ENCODE data around the gene ARHGAP45. TPM values are rescaled to one million over a fixed set of nuclear protein-coding genes. Genes with fewer than 3 reads are reported as not detected.

The ARHGAP45 gene
- total RNA-seq, 1 donor from 2014 or later: 6.0 TPM

- DNase-seq (no peak), ATAC-seq (no peak)
- intact Hi-C loops (cut with micrococcal nuclease): no loop called here
Observed at GRCh38 chr19:1097810-1098176, 30.8 kb downstream of the ARHGAP45 start.

DNA sequence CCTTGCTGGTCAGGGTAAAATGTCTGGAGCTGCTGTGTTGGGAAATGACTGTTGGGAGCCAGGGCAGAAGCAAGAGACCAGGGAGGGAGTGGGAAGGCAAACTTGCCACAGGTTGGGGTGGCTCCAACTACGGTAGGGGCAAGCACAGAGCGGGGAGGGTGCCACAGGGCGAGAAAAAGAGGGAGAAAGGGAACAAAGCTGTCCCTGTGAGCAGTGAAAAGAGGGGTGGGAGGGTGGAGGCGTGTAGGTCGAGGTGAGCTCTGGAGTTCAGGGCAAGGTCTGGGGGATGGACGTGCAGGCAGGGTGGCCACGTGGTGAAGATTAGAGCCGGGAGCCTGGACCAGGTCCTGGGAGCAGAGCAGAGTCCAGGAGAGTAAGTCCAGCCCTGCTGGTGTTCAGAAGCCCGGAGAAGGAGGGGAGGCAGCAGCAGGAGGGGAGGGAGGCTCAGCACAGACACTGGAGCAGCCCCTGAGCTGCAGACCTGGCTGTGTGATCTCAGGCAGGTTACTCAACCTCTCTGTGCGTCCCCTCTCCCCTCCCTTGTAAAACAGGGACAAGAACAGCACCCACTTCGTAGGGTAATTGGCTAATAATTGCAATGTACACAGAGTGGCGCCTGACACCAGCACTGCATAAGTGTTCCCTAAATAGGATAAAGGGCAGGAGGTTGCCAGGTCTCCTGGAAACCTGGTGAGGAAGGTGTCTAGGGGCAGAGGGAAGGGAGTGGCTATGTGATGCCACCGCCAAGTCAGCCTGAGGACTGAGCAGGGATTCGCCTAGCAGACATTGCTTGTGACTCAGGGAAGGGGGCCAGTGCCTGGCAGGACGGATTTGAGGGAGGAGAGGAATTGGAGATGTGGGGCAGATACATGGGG, 31.4 kb downstream of the ARHGAP45 start:
- peak; percentile 33 for DNase-seq
- intact Hi-C loops (cut with micrococcal nuclease): no loop called here
- ATAC-seq: no peak

DNA sequence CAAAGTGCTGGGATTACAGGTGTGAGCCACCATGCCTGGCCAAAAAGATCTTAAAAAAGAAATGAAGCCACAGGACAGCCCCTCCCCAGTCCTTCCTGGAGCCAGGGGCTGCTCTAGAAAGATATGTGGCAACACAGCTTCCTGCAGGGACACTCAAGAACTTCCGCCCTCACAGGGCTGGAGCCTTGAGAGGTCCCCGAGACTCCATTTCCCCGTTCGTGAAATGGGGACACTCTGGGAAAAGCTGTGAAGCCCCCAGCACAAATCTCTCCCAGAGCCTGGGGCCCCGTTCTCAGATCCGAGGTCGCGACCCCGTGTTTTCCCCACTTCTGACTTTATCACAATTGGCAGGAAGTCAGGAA, 34.4 kb downstream of the ARHGAP45 start:
- peak; percentile 19 for ATAC-seq
- intact Hi-C loops (cut with micrococcal nuclease): no loop called here
- peak; percentile 61 for DNase-seq

DNA sequence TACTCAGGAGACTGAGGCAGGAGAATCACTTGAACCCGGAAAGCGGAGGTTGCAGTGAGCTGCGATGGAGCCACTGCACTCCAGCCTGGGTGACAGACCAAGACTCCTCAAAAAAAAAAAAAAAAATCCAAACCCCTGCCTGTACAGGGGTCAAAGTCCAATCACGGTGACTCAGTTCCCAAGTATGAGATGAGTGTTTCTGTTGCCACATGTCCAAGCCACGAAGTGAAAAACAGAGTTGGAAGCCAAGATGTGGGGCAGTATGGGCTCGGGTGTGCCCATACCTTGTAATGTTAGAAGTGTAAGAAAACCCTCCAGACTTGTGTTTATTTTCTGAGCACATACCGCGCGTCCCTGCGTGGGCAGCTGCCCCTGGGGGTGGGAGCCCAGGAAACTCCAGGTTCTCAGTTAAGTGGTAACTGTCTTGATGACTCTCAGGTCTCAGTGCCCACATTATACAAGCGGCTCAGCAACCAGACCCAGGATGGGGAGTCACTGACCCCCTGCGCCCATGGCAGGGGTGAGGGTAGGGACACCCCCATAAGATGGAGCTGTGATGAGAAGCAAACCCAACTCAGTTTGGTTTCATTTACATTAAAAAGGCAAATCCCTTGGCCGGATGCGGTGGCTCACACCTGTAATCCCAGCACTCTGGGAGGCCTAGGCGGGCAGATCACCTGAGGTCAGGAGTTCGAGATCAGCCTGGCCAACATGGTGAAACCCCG, 35.6 kb downstream of the ARHGAP45 start:
- no peak for DNase-seq
- peak; percentile 1 for ATAC-seq
- intact Hi-C loops (cut with micrococcal nuclease): no loop called here

DNA sequence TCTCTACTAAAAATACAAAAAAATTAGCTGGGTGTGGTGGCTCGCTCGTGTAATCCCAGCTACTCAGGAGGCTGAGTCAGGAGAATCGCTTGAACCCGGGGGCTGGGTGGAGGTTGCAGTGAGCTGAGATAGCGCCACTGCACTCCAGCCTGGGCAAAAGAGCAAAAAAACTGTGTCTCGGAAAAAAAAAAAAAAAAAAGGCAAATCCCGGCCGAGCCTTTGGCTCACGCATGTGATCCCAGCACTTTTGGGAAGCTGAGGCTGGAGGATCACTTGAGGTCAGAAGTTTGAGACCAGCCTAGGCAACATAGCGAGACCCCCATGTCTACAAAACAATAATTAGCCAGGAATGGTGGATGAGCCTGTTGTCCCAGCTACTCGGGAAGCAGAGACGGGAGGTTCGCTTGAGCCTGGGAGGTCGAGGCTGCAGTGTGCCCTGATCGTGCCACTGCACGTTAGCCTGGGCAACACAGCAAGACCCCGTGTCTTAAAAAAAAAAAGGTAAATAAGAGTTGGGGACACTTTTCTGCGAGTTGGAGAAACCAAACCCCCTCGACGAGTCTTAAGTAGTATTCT, 36.3 kb downstream of the ARHGAP45 start:
- DNase-seq: no peak
- no peak for ATAC-seq
- intact Hi-C loops (cut with micrococcal nuclease): no loop called here

DNA sequence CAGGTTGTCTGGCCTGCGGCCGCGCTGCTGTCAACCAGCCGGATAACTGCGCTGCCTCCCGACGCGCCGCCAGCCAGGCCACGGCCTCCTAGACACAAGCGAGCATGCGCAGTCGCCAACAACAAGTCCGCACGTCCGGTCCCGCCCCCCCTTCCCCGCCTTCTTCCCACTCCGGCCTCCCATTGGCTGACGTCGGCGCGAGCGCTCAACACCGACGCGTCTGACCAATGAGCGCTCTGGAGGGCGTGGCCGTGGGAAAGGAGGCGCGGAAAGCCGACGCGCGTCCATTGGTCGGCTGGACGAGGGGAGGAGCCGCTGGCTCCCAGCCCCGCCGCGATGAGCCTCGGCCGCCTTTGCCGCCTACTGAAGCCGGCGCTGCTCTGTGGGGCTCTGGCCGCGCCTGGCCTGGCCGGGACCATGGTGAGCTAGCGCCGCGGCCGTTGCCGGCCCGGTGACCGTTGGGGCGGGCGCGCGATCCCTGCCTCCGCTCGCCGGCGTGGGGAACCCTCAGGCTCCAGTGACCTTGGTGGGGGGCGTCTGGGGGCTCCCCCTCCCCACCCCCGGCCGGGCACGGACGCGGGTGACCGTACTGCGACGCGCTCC, 36.8 kb downstream of the ARHGAP45 start, which contains the start of gene GPX4:
Gene GPX4, plus strand, starts transcription at position 287 of the 603 bp plus-strand sequence. Its CDS starts 50 bp downstream, at position 337.
- intact Hi-C loops (cut with micrococcal nuclease): no loop called here
- ATAC-seq: peak; percentile 87
- DNase-seq: peak; percentile 100

- DNase-seq (peak; percentile 87), ATAC-seq (peak; percentile 52)
- intact Hi-C loops (cut with micrococcal nuclease): no loop called here
Observed at GRCh38 chr19:1104311-1105007, 37.5 kb downstream of the ARHGAP45 start.

DNA sequence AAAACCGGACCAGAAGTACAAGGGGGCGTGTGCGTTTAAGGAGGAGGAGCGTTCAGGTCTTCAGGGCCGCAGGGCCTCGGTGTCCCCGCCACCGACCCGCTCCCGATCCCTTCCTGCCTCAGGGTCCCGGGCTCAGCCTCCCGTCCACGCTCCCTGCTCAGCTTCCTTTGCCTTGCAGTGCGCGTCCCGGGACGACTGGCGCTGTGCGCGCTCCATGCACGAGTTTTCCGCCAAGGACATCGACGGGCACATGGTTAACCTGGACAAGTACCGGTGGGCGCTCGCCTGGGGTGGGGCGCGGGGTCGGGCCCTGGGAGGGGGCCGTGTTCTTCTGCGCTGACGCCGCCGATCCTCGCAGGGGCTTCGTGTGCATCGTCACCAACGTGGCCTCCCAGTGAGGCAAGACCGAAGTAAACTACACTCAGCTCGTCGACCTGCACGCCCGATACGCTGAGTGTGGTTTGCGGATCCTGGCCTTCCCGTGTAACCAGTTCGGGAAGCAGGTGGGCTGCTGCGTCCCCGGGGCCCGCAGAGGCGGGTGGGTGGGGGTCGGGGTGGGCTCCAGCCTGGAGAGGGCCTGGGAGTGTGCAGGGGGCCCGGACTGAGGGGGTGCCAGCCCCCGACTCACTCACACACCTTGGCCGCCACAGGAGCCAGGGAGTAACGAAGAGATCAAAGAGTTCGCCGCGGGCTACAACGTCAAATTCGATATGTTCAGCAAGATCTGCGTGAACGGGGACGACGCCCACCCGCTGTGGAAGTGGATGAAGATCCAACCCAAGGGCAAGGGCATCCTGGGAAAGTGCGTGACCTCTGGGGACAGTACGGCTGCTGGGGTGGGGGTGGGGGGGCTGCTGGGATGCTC, 38.3 kb downstream of the ARHGAP45 start:
- ATAC-seq (no peak), DNase-seq (peak; percentile 58)
- intact Hi-C loops (cut with micrococcal nuclease): no loop called here

- no peak for DNase-seq
- no peak for ATAC-seq
- intact Hi-C loops (cut with micrococcal nuclease): no loop called here
Observed at GRCh38 chr19:1105873-1106840, 39.2 kb downstream of the ARHGAP45 start.

GRCh38 chr19:1106841-1107660, 40.1 kb downstream of the ARHGAP45 start:
- DNase-seq (no peak), ATAC-seq (no peak)
- intact Hi-C loops (cut with micrococcal nuclease): no loop called here

DNA sequence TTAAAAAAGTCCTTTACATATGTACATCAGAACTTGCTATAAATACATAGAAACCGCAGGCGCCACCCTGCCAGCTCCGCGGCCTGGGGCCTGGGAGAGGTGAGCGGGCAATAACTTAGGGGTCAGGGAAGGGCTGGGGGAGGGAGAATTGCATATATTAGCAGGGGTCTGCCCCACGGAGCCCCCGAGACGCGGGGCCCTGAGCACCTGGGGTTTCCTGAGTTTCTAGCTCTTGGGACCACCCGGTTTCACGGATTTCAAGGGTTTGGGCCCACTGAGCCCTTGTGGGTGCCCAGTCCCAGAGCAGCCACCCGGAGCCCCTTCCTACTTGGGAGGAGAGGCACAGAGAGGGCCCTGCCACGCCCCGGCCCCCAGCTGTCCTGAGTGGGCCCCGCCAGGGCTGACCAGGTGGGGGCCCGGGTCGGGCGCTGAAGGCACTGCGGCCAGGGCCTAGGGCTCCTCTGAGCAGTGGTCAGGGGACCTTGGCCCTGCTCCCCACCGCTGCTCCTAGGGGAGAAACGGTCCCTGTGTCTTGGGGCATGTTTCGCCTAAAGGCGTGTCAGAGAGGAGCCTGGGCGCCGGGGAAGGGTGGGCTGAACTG, 40.8 kb downstream of the ARHGAP45 start:
- no peak for DNase-seq
- intact Hi-C loops (cut with micrococcal nuclease): no loop called here
- no peak for ATAC-seq

DNA sequence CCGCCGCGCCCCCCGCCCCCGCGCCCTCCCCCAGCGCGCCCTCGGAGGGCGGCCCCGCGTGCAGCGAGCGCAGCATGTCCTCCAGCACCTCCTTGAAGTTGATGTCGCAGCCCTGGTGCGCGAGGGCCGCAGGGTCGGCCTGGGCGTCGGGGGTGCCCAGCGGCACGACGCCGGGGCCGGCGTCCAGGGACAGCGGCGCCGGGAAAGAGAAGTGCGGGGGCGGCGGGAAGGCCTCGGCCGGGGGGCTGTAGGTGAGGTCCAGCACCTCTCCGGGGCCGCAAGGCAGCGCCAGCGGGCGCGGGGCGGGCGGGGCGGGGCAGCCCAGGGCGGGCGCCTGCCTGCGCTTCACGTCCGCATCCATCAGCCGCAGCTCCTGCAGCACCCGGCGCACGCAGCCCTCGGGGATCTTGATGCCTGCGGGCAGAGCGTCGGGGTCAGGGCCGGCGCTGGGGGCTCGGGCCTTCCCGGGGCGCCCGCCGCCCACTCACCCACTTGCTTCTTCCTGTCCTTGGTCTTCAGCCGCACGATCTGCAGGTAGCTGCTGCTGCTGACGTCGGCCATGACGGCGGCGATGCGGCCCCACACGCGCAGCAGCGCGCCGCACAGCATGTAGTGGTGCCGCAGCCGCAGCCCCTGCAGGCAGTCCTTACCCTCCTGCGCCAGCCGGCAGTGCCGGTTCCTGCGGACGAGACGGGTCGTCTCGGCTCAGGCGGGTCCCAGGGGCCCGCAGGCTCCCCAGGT, 41.5 kb downstream of the ARHGAP45 start:
- DNase-seq (no peak), ATAC-seq (no peak)
- intact Hi-C loops (cut with micrococcal nuclease): no loop called here

- ATAC-seq (no peak), DNase-seq (no peak)
- intact Hi-C loops (cut with micrococcal nuclease): no loop called here
Observed at GRCh38 chr19:1109032-1109551, 42.1 kb downstream of the ARHGAP45 start.

DNA sequence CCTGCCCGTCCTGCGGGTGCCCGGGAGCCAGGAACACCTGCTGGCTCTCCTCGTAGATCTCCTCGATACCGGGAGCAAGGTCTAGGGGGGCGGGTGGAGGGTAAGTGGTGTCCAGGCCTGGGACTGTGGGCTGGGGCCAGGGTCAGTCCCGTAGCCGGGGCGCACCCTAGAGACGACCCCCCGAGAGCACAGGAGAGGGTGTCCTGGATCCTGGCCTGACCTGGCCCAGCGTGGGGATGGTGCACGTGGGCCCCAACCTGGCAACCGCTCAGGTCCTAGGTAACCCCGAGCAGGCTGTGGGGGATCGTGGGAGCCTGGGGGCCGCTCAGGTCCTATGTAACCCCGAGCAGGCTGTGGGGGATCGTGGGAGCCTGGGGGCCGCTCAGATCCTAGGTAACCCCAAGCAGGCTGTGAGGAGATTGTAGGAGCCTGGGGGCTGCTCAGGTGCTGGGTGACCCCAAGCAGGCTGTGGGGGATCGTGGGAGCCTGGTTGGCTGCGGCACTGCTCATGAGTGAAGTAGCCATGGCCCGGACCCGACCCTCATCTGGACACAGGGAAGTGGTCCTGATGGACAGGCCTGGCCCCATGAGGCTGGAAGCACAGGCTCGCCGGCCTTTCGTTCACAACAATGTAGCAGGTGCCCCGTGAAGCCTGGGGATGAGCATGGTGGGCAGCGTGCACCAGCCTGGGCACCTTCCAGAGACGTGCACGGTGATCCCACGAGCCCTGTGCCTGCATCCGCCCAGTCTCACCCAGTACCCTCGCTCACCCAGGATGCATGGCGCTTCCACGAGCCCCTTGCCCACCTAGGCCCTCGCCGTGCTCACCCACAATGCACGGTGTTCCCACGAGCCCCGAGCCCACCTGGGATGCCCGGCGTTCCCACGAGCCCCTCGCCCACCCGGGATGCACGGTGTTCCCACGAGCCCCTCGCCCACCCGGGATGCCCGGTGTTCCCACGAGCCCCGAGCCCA, 43.0 kb downstream of the ARHGAP45 start:
- DNase-seq: no peak
- intact Hi-C loops (cut with micrococcal nuclease): loop anchor here (10.0 kb wide), 1 partner anchor 85 kb away; no protein-coding TSS in a partner anchor
- ATAC-seq: no peak
